Measurements from ENCODE around the gene PI4KA. TPM values are rescaled to one million over a fixed set of nuclear protein-coding genes. Genes with fewer than 3 reads are reported as not detected.

The PI4KA gene
- polyA plus RNA-seq, 1 donor from 2014 or later = 42.2 TPM

GRCh38 chr22:20889904-20890540, 31.4 kb upstream of the PI4KA start:
- H3K9ac ChIP-seq (ENCODE audit: low read length) = no peak overlapping the region

DNA sequence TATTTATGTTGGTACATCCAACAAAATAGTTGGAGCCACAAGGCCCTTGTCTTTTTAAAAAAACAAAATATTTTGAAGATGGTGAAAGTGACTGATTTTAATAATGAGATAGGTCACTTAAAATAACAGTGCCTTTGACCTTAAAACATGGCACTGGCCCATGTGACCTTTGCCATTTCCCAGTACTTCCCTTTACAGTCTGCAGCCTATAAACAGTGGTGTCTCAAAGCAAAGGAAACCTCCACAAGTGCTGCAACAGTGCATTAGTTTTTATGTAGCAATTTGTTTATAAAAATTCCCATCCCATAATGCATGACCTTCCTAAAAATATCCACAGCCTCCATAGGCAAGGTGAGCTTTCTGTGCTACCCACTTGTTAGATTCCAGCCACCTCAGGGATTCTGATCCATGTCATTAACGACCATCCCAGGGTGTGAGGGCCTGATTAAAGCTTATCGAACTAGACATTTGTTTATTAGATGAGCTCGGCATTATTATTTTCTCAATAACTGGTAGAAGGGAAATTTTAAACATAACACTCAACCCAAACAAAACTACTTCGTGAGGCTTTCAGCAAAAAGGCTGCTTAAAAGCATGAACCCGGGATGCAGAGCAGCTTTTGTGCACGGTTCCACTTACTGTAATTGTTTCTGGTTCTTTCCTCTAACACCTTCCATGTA, 30.6 kb upstream of the PI4KA start:
- H2AFZ ChIP-seq (ENCODE audit: low read depth, low read length) = no peak overlapping the region
- no peak overlapping the region for H3K4me2 ChIP-seq (ENCODE audit: low read length)
- H3K9me3 ChIP-seq (ENCODE audit: low read length) = no peaks in the 10 kb centered on the region
- no peaks in the 10 kb centered on the region for H4K20me1 ChIP-seq (ENCODE audit: insufficient read depth)
- H3K9ac ChIP-seq (ENCODE audit: low read length) = no peak overlapping the region
- H3K36me3 ChIP-seq (ENCODE audit: insufficient read depth, low read length) = no peaks in the 10 kb centered on the region
- H3K9me2 ChIP-seq (ENCODE audit: insufficient read depth, low read length) = no peaks in the 10 kb centered on the region
- TF ChIP-seq MXI1 (conservative IDR thresholded peaks at IDR 0.05; ENCODE audit: poor library complexity, severe bottlenecking) = no peak
- no peak for TF ChIP-seq SMC3 (conservative IDR thresholded peaks at IDR 0.05; ENCODE audit: poor library complexity)
- TF ChIP-seq RAD21 (conservative IDR thresholded peaks at IDR 0.05) = no peak
- TF ChIP-seq EZH2 (IDR thresholded peaks at IDR 0.05; ENCODE audit: borderline replicate concordance, insufficient read depth, low read length, poor library complexity, severe bottlenecking) = no peak
- no peak for TF ChIP-seq REST (IDR thresholded peaks at IDR 0.05; ENCODE audit: borderline replicate concordance)
- no peak for TF ChIP-seq CTCF (IDR thresholded peaks at IDR 0.05; ENCODE audit: poor library complexity, severe bottlenecking)
- no peak for TF ChIP-seq TAF1 (IDR thresholded peaks at IDR 0.05; ENCODE audit: low read depth)
- no peak for TF ChIP-seq EP300 (conservative IDR thresholded peaks at IDR 0.05; ENCODE audit: poor library complexity, severe bottlenecking)
- no peak for TF ChIP-seq POLR2AphosphoS5 (IDR thresholded peaks at IDR 0.05)
- H3K27ac ChIP-seq (ENCODE audit: low read length) = no peak overlapping the region
- no peaks in the 10 kb centered on the region for H3K27me3 ChIP-seq (ENCODE audit: insufficient read depth, low read depth, low read length)
- no peaks in the 10 kb centered on the region for H3F3A ChIP-seq (ENCODE audit: insufficient read depth, low read length, poor library complexity, severe bottlenecking)
- no peak overlapping the region for H3K4me3 ChIP-seq (ENCODE audit: low read length)
- H3K79me2 ChIP-seq (replicated peaks; ENCODE audit: insufficient read depth, low read length) = no peaks in the 10 kb centered on the region

More at GRCh38 chr22:20889904-20890540, 31.4 kb upstream of the PI4KA start:
- no peak overlapping the region for H3K27ac ChIP-seq (ENCODE audit: low read length)
- H2AFZ ChIP-seq (ENCODE audit: low read depth, low read length) = no peak overlapping the region
- no peak overlapping the region for H3K4me3 ChIP-seq (ENCODE audit: low read length)
- no peak overlapping the region for H3K4me2 ChIP-seq (ENCODE audit: low read length)
- TF ChIP-seq REST (IDR thresholded peaks at IDR 0.05; ENCODE audit: borderline replicate concordance) (no peak), POLR2AphosphoS5 (IDR thresholded peaks at IDR 0.05) (no peak)
- no peaks in the 10 kb centered on the region for H3F3A ChIP-seq (ENCODE audit: insufficient read depth, low read length, poor library complexity, severe bottlenecking)
- H3K36me3 ChIP-seq (ENCODE audit: insufficient read depth, low read length) = no peaks in the 10 kb centered on the region
- H4K20me1 ChIP-seq (ENCODE audit: insufficient read depth) = no peaks in the 10 kb centered on the region
- no peaks in the 10 kb centered on the region for H3K9me2 ChIP-seq (ENCODE audit: insufficient read depth, low read length)
- H3K9me3 ChIP-seq (ENCODE audit: low read length) = no peaks in the 10 kb centered on the region
- no peaks in the 10 kb centered on the region for H3K27me3 ChIP-seq (ENCODE audit: insufficient read depth, low read depth, low read length)
- no peaks in the 10 kb centered on the region for H3K79me2 ChIP-seq (replicated peaks; ENCODE audit: insufficient read depth, low read length)
